Naive B cell (primary cell): ENCODE data around the gene PATZ1. TPM values are rescaled to one million over a fixed set of nuclear protein-coding genes. Genes with fewer than 3 reads are reported as not detected.

ENCODE experiments used
- ATAC-seq, 2 donors: fragments of 150-1000 bp; cut with Tn5 transposase; 2 replicates each; pipeline ENCODE4 v1.10.0; 2021; ENCODE audit warnings: low read depth in 2 of 2, mild to moderate bottlenecking in 2 of 2, moderate library complexity in 2 of 2
- DNase-seq: peaks from one replicate; pipeline ENCODE4 v3.0.0; 2022
- H3K27ac Mint-ChIP-seq, 6 donors: one replicate each; pipeline ENCODE4 v1.8.0; 2020 to 2022; ENCODE audit warnings: mild to moderate bottlenecking in 6 of 6, mixed read lengths in 6 of 6, moderate library complexity in 5 of 6, inconsistent platforms in 2 of 6
- H3K27me3 Mint-ChIP-seq, 3 donors: one replicate each; pipeline ENCODE4 v1.8.0; 2021 to 2022; ENCODE audit warnings: mixed read lengths in 3 of 3, mild to moderate bottlenecking in 1 of 3
- H3K36me3 Mint-ChIP-seq, 2 donors: one replicate each; pipeline ENCODE4 v1.8.0; 2020 to 2022; ENCODE audit warnings: mixed read lengths in 2 of 2, inconsistent platforms in 1 of 2, mild to moderate bottlenecking in 1 of 2
- H3K4me1 Mint-ChIP-seq, 3 donors: one replicate each; pipeline ENCODE4 v1.8.0; 2020 to 2022; ENCODE audit warnings: mixed read lengths in 3 of 3, inconsistent platforms in 1 of 3, mild to moderate bottlenecking in 1 of 3, moderate library complexity in 1 of 3
- H3K4me3 Mint-ChIP-seq, 8 donors: one replicate each; pipeline ENCODE4 v1.8.0; 2020 to 2022; ENCODE audit warnings: mild to moderate bottlenecking in 8 of 8, mixed read lengths in 8 of 8, moderate library complexity in 8 of 8, inconsistent platforms in 2 of 8
- H3K9me3 Mint-ChIP-seq, 7 donors: one replicate each; pipeline ENCODE4 v1.8.0; 2020 to 2022; ENCODE audit warnings: mixed read lengths in 7 of 7, mild to moderate bottlenecking in 5 of 7, inconsistent platforms in 2 of 7, moderate library complexity in 1 of 7
- polyA plus RNA-seq, 6 donors: library from polyadenylated mRNA; unstranded; fragments of 300-500 nt; fragmentation: Illumina TruSeq; gene quantifications; one replicate each; pipeline ENCODE4 v1.2.3, GENCODE V29; 2021; ENCODE audit warnings: low read depth in 6 of 6

Gene PATZ1
- polyA plus RNA-seq, 6 donors from 2014 or later = 13.3 to 24.9 (median 15.1) TPM

GRCh38 chr22:31339148-31339832 lies 6.9 kb downstream of the PATZ1 start:
- DNase-seq (no peak), ATAC-seq (no peak)
- peaks cover 0 to 33% of the 10 kb centered on the region in 2 donors for H3K36me3 Mint-ChIP-seq
- peaks cover 53 to 86% (median 55%) of the 10 kb centered on the region in 3 donors for H3K4me1 Mint-ChIP-seq
- H3K9me3 Mint-ChIP-seq = no peaks in the 10 kb centered on the region
- no peak overlapping the region for H3K4me3 Mint-ChIP-seq
- H3K27me3 Mint-ChIP-seq = no peaks in the 10 kb centered on the region
- H3K27ac Mint-ChIP-seq = peak overlapping the region in 4 of 6 donors; percentile 66 to 89 (median 86)

GRCh38 chr22:31337178-31337577 lies 9.0 kb downstream of the PATZ1 start:
- DNase-seq = no peak
- peaks cover 32 to 72% (median 49%) of the 10 kb centered on the region in 3 donors for H3K4me1 Mint-ChIP-seq
- ATAC-seq = no peak
- no peak overlapping the region for H3K4me3 Mint-ChIP-seq
- no peaks in the 10 kb centered on the region for H3K9me3 Mint-ChIP-seq
- H3K36me3 Mint-ChIP-seq = peaks cover 0 to 51% of the 10 kb centered on the region in 2 donors
- no peaks in the 10 kb centered on the region for H3K27me3 Mint-ChIP-seq
- peak overlapping the region in 2 of 6 donors; percentile 42 to 68 for H3K27ac Mint-ChIP-seq

GRCh38 chr22:31334329-31334728 lies 11.8 kb downstream of the PATZ1 start:
- H3K4me1 Mint-ChIP-seq = peaks cover 14 to 49% (median 34%) of the 10 kb centered on the region in 3 donors
- peaks cover 6 to 36% of the 10 kb centered on the region in 2 donors for H3K36me3 Mint-ChIP-seq
- H3K9me3 Mint-ChIP-seq = no peaks in the 10 kb centered on the region
- ATAC-seq (no peak), DNase-seq (no peak)
- H3K27ac Mint-ChIP-seq = peak overlapping the region in 2 of 6 donors; percentile 32 to 33
- no peaks in the 10 kb centered on the region for H3K27me3 Mint-ChIP-seq
- H3K4me3 Mint-ChIP-seq = no peak overlapping the region

- no peak for DNase-seq
- H3K4me1 Mint-ChIP-seq = peaks cover 10 to 45% (median 31%) of the 10 kb centered on the region in 3 donors
- H3K4me3 Mint-ChIP-seq = peak overlapping the region in 1 of 8 donors; percentile 59
- no peak for ATAC-seq
- peaks cover 6 to 36% of the 10 kb centered on the region in 2 donors for H3K36me3 Mint-ChIP-seq
- H3K9me3 Mint-ChIP-seq = no peaks in the 10 kb centered on the region
- no peaks in the 10 kb centered on the region for H3K27me3 Mint-ChIP-seq
- peak overlapping the region in 1 of 6 donors; percentile 22 for H3K27ac Mint-ChIP-seq
Observed at GRCh38 chr22:31333641-31334040, 12.5 kb downstream of the PATZ1 start.

GRCh38 chr22:31332886-31333285 lies 13.3 kb downstream of the PATZ1 start:
- Mint-ChIP-seq H3K27ac (peak overlapping the region in 3 of 6 donors; percentile 15 to 69 (median 66)), H3K9me3 (no peaks in the 10 kb centered on the region), H3K4me1 (peaks cover 5 to 38% (median 31%) of the 10 kb centered on the region in 3 donors), H3K4me3 (no peak overlapping the region), H3K36me3 (peaks cover 6 to 36% of the 10 kb centered on the region in 2 donors), H3K27me3 (no peaks in the 10 kb centered on the region)
- ATAC-seq (no peak), DNase-seq (no peak)

- DNase-seq = no peak
- Mint-ChIP-seq H3K27ac (no peak overlapping the region), H3K36me3 (peaks cover 6 to 40% of the 10 kb centered on the region in 2 donors), H3K4me3 (no peak overlapping the region), H3K27me3 (no peaks in the 10 kb centered on the region), H3K4me1 (peaks cover 4 to 34% (median 31%) of the 10 kb centered on the region in 3 donors), H3K9me3 (no peaks in the 10 kb centered on the region)
- ATAC-seq = no peak
Observed at GRCh38 chr22:31332010-31332409, 14.1 kb downstream of the PATZ1 start.

- H3K4me3 Mint-ChIP-seq = no peak overlapping the region
- no peaks in the 10 kb centered on the region for H3K27me3 Mint-ChIP-seq
- peak overlapping the region in 2 of 6 donors; percentile 28 to 54 for H3K27ac Mint-ChIP-seq
- H3K36me3 Mint-ChIP-seq = peaks cover 11 to 47% of the 10 kb centered on the region in 2 donors
- ATAC-seq (no peak), DNase-seq (no peak)
- peaks cover 7 to 33% (median 25%) of the 10 kb centered on the region in 3 donors for H3K4me1 Mint-ChIP-seq
- H3K9me3 Mint-ChIP-seq = no peaks in the 10 kb centered on the region
Observed at GRCh38 chr22:31329453-31330215, 16.5 kb downstream of the PATZ1 start.

- H3K4me3 Mint-ChIP-seq = no peak overlapping the region
Observed at GRCh38 chr22:31329029-31329428, 17.1 kb downstream of the PATZ1 start.

GRCh38 chr22:31328544-31328960 lies 17.6 kb downstream of the PATZ1 start:
- DNase-seq (no peak), ATAC-seq (no peak)
- Mint-ChIP-seq H3K27me3 (no peaks in the 10 kb centered on the region), H3K4me3 (no peak overlapping the region), H3K9me3 (no peaks in the 10 kb centered on the region), H3K27ac (no peak overlapping the region), H3K36me3 (peaks cover 11 to 39% of the 10 kb centered on the region in 2 donors), H3K4me1 (peaks cover 13 to 25% (median 16%) of the 10 kb centered on the region in 3 donors)

More at GRCh38 chr22:31329029-31329428, 17.1 kb downstream of the PATZ1 start:
- no peaks in the 10 kb centered on the region for H3K27me3 Mint-ChIP-seq
- H3K27ac Mint-ChIP-seq = no peak overlapping the region
- no peaks in the 10 kb centered on the region for H3K9me3 Mint-ChIP-seq
- ATAC-seq (no peak), DNase-seq (no peak)
- H3K36me3 Mint-ChIP-seq = peaks cover 11 to 44% of the 10 kb centered on the region in 2 donors
- H3K4me1 Mint-ChIP-seq = peaks cover 9 to 30% (median 21%) of the 10 kb centered on the region in 3 donors

- H3K4me3 Mint-ChIP-seq = no peak overlapping the region
- H3K9me3 Mint-ChIP-seq = no peaks in the 10 kb centered on the region
- H3K36me3 Mint-ChIP-seq = peaks cover 11 to 34% of the 10 kb centered on the region in 2 donors
- no peaks in the 10 kb centered on the region for H3K27me3 Mint-ChIP-seq
- DNase-seq (no peak), ATAC-seq (no peak)
- H3K4me1 Mint-ChIP-seq = peaks cover 13 to 22% (median 15%) of the 10 kb centered on the region in 3 donors
- peak overlapping the region in 1 of 6 donors; percentile 23 for H3K27ac Mint-ChIP-seq
Observed at GRCh38 chr22:31327806-31328543, 18.2 kb downstream of the PATZ1 start.

- peaks cover 11 to 22% (median 15%) of the 10 kb centered on the region in 3 donors for H3K4me1 Mint-ChIP-seq
- H3K27ac Mint-ChIP-seq = no peak overlapping the region
- H3K27me3 Mint-ChIP-seq = no peaks in the 10 kb centered on the region
- peaks cover 11 to 29% of the 10 kb centered on the region in 2 donors for H3K36me3 Mint-ChIP-seq
- no peak overlapping the region for H3K4me3 Mint-ChIP-seq
- H3K9me3 Mint-ChIP-seq = no peaks in the 10 kb centered on the region
- no peak for ATAC-seq
- DNase-seq = no peak
Observed at GRCh38 chr22:31326877-31327276, 19.3 kb downstream of the PATZ1 start.

GRCh38 chr22:31323578-31324550 lies 22.3 kb downstream of the PATZ1 start:
- peaks cover 7 to 23% (median 14%) of the 10 kb centered on the region in 3 donors for H3K4me1 Mint-ChIP-seq
- ATAC-seq (peak; percentile 39 to 53), DNase-seq (no peak)
- peaks cover 5 to 29% of the 10 kb centered on the region in 2 donors for H3K36me3 Mint-ChIP-seq
- H3K27ac Mint-ChIP-seq = peak overlapping the region in 5 of 6 donors; percentile 37 to 70 (median 63)
- no peak overlapping the region for H3K4me3 Mint-ChIP-seq
- no peaks in the 10 kb centered on the region for H3K9me3 Mint-ChIP-seq
- H3K27me3 Mint-ChIP-seq = no peaks in the 10 kb centered on the region
